Stomach (tissue), 4 donors: ENCODE results near the gene ZNF280D.

Experiments
- EP300 ChIP-seq: sonication (generic); formaldehyde crosslinking; IDR thresholded peaks from one replicate; pipeline ENCODE4 v1.6.1; 2017; ENCODE audit warnings: antibody characterized with exemption
- POLR2A ChIP-seq, 4 donors: fragments of 450-650 bp; IDR thresholded peaks; one replicate each; pipeline ENCODE4 v1.6.1; 2016; ENCODE audit warnings: antibody characterized with exemption in 4 of 4, control low read depth in 2 of 4, mild to moderate bottlenecking in 1 of 4, moderate library complexity in 1 of 4
- POLR2AphosphoS5 ChIP-seq, 3 donors: sonication (generic); formaldehyde crosslinking; IDR thresholded peaks; one replicate each; pipeline ENCODE4 v1.6.1; 2016; ENCODE audit warnings: antibody characterized with exemption in 3 of 3
- TF ChIP-seq, protein P1 (sequence below), 7 experiments: fragments of 450-650 bp in 4 of 7; fragments of 200-600 bp in 3 of 7; sonication (generic) in 3 of 7; IDR thresholded peaks; one replicate each; pipeline ENCODE4 v1.5.1; 2016 to 2019; ENCODE audit warnings: antibody characterized with exemption in 7 of 7, control low read depth in 2 of 7, mild to moderate bottlenecking in 1 of 7

DNA sequence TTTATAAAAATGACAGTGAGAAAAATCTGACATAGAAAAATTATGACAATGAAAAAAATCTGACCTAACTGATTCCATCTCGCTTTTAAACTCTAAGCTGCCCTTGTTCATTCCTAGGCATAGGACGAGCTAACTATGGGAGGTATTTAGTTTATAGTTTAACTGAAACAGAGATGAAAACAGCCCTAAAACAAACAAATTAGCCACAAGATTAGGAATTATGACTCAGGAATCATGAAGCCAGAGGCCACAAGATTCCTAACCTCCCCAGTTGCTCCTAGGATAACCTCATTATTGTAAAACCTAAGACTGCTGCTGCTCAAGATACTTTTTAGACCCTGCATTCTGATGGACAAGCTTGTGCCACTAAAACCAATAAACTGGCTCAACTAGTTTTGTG, 145.6 kb downstream of the ZNF280D start:
- TF ChIP-seq, protein P1, sequence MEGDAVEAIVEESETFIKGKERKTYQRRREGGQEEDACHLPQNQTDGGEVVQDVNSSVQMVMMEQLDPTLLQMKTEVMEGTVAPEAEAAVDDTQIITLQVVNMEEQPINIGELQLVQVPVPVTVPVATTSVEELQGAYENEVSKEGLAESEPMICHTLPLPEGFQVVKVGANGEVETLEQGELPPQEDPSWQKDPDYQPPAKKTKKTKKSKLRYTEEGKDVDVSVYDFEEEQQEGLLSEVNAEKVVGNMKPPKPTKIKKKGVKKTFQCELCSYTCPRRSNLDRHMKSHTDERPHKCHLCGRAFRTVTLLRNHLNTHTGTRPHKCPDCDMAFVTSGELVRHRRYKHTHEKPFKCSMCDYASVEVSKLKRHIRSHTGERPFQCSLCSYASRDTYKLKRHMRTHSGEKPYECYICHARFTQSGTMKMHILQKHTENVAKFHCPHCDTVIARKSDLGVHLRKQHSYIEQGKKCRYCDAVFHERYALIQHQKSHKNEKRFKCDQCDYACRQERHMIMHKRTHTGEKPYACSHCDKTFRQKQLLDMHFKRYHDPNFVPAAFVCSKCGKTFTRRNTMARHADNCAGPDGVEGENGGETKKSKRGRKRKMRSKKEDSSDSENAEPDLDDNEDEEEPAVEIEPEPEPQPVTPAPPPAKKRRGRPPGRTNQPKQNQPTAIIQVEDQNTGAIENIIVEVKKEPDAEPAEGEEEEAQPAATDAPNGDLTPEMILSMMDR (IDR thresholded peaks at IDR 0.05), result no peak
- TF ChIP-seq POLR2A (IDR thresholded peaks at IDR 0.05) (no peak), EP300 (no peak), POLR2AphosphoS5 (IDR thresholded peaks at IDR 0.05) (no peak)
